CD4-positive, alpha-beta memory T cell (primary cell): ENCODE results near the gene FAIM2. TPM values are rescaled to one million over a fixed set of nuclear protein-coding genes. Genes with fewer than 3 reads are reported as not detected.

ENCODE experiments used
- CTCF ChIA-PET: fragments of 350-600 bp; sonication (Branson Sonifier 250); formaldehyde crosslinking; loops from one replicate; lab custom pipeline; 2021; ENCODE audit warnings: inconsistent platforms; ENCODE audit not compliant: partially characterized antibody; lab: Charles Lee
- POLR2A ChIA-PET: fragments of 350-600 bp; sonication (Branson Sonifier 250); formaldehyde crosslinking; loops from one replicate; lab custom pipeline; 2021; ENCODE audit not compliant: partially characterized antibody; lab: Charles Lee
- DNase-seq, 5 donors: peaks; one replicate each; pipeline versions ENCODE4 v3.0.0 to v3.0.0-alpha.2; 2020 to 2022; ENCODE audit warnings: mixed read lengths in 1 of 5
- H3K27ac ChIP-seq: one replicate; pipeline ENCODE4 v1.7.0; 2013; ENCODE audit warnings: low read depth, low read length
- H3K27me3 ChIP-seq: 2 replicates; pipeline ENCODE4 v1.7.0; 2013; ENCODE audit warnings: mild to moderate bottlenecking, low read length, moderate library complexity; ENCODE audit not compliant: insufficient read depth
- H3K36me3 ChIP-seq: 2 replicates; pipeline ENCODE4 v1.7.0; 2013; ENCODE audit warnings: mild to moderate bottlenecking, low read length, moderate library complexity; ENCODE audit not compliant: insufficient read depth
- H3K4me1 ChIP-seq: 2 replicates; pipeline ENCODE4 v1.7.0; 2013; ENCODE audit warnings: mild to moderate bottlenecking, low read length, moderate library complexity; ENCODE audit not compliant: insufficient read depth
- H3K4me3 ChIP-seq, 2 donors: one replicate each; pipeline ENCODE4 v1.7.0; 2013; ENCODE audit warnings: low read length in 2 of 2, mild to moderate bottlenecking in 1 of 2
- H3K9me3 ChIP-seq, 2 donors: one replicate each; pipeline ENCODE4 v1.7.0; 2013; ENCODE audit warnings: low read length in 2 of 2, control low read depth in 1 of 2; ENCODE audit not compliant: control insufficient read depth in 1 of 2
- H3K27ac Mint-ChIP-seq, 7 donors: one replicate each; pipeline ENCODE4 v1.8.0; 2020 to 2021; ENCODE audit warnings: mixed read lengths in 7 of 7, mild to moderate bottlenecking in 6 of 7, inconsistent platforms in 3 of 7, moderate library complexity in 3 of 7
- H3K27me3 Mint-ChIP-seq, 2 donors: one replicate each; pipeline ENCODE4 v1.8.0; 2020 to 2021; ENCODE audit warnings: mixed read lengths in 2 of 2
- H3K36me3 Mint-ChIP-seq, 2 donors: one replicate each; pipeline ENCODE4 v1.8.0; 2020 to 2021; ENCODE audit warnings: mixed read lengths in 2 of 2, inconsistent platforms in 1 of 2, mild to moderate bottlenecking in 1 of 2
- H3K4me1 Mint-ChIP-seq, 4 donors: one replicate each; pipeline ENCODE4 v1.8.0; 2020 to 2021; ENCODE audit warnings: mixed read lengths in 4 of 4, mild to moderate bottlenecking in 1 of 4
- H3K4me3 Mint-ChIP-seq, 8 donors: one replicate each; pipeline ENCODE4 v1.8.0; 2020 to 2021; ENCODE audit warnings: mixed read lengths in 8 of 8, mild to moderate bottlenecking in 7 of 8, moderate library complexity in 6 of 8, inconsistent platforms in 3 of 8
- H3K9me3 Mint-ChIP-seq, 8 donors: one replicate each; pipeline ENCODE4 v1.8.0; 2020 to 2021; ENCODE audit warnings: mixed read lengths in 8 of 8, mild to moderate bottlenecking in 5 of 8, inconsistent platforms in 3 of 8, moderate library complexity in 1 of 8
- intact Hi-C: fragments of 100-400 bp; cut with micrococcal nuclease; formaldehyde crosslinking; loops from one replicate; pipeline ENCODE4 v1.15.1; 2023
- polyA plus RNA-seq, 2 donors: library from polyadenylated mRNA; unstranded; fragments of 300-500 nt; fragmentation: Illumina TruSeq; gene quantifications; one replicate each; pipeline ENCODE4 v1.2.3, GENCODE V29; 2021
- total RNA-seq, 2 experiments: library from RNA; stranded (reverse); gene quantifications; one replicate each; pipeline ENCODE4 v1.2.3, GENCODE V29; 2021

FAIM2 gene
- total and polyA plus RNA-seq, 4 experiments from 2014 or later = 0.08 to 0.59 (median 0.17) TPM; not detected in 1

DNA sequence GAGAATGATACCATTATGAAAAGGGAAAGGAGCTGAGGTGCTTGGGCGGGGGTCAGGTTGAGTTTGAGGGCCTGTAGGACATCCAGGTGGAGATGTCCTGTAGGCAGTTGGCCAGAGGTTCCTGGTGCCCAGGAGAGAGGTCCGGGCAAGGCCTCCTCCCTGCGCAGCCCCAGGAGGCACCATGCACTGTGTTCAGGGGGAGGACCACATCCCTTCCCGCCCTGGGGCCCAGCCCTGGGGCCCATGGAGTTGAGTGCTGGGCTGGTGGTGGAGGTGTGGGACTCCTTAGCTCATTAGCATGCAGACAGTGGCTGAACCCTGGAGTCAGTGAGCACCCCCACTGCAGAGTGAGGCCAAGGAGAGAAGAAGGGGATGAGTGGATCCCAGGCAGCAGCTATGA, 5.7 kb upstream of the FAIM2 start:
- Mint-ChIP-seq H3K27ac (no peak overlapping the region), H3K4me3 (no peak overlapping the region), H3K27me3 (peaks cover 0 to 9% of the 10 kb centered on the region in 2 donors), H3K9me3 (peaks cover 0 to 2% (median 0%) of the 10 kb centered on the region in 8 donors), H3K36me3 (no peaks in the 10 kb centered on the region), H3K4me1 (peaks cover 0 to 9% (median 3%) of the 10 kb centered on the region in 4 donors)
- ChIA-PET CTCF (no interaction called here), POLR2A (no interaction called here)
- DNase-seq = no peak
- no peaks in the 10 kb centered on the region for H3K27me3 ChIP-seq
- no peaks in the 10 kb centered on the region for H3K36me3 ChIP-seq
- H3K27ac ChIP-seq = no peak overlapping the region
- no peaks in the 10 kb centered on the region for H3K9me3 ChIP-seq
- intact Hi-C loops = no loop called here
- H3K4me3 ChIP-seq = no peak overlapping the region
- H3K4me1 ChIP-seq = no peaks in the 10 kb centered on the region

DNA sequence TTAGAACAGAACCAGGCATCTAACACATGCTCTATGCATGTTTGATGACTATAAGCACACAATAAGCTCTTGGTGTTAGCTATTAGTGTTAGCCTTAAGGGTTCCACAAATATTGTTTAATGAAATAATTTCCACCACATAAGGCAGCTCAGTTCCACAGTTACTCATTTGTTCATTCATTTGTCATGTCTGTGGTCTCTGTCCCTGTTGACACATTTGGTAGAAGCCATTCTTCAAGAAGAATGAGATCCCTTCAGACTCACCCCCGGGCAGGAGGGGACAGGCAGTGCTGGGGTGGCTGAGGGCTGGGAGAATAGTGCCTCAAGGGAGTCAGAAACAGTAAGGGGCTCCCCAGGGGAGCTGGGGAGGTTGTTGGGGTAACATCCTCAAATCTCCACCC, 3.7 kb upstream of the FAIM2 start:
- Histone ChIP-seq H3K36me3 (no peaks in the 10 kb centered on the region), H3K27me3 (no peaks in the 10 kb centered on the region), H3K4me1 (no peaks in the 10 kb centered on the region), H3K4me3 (no peak overlapping the region), H3K9me3 (no peaks in the 10 kb centered on the region), H3K27ac (no peak overlapping the region)
- CTCF ChIA-PET = interaction anchor here (2.0 kb wide), 1 partner anchor 38 kb away, joined by 7 read pairs; no protein-coding TSS in a partner anchor
- peaks cover 4 to 21% (median 7%) of the 10 kb centered on the region in 4 donors for H3K4me1 Mint-ChIP-seq
- H3K27ac Mint-ChIP-seq = no peak overlapping the region
- H3K9me3 Mint-ChIP-seq = peaks cover 0 to 2% (median 0%) of the 10 kb centered on the region in 8 donors
- no peak overlapping the region for H3K4me3 Mint-ChIP-seq
- DNase-seq = no peak
- H3K27me3 Mint-ChIP-seq = peaks cover 0 to 7% of the 10 kb centered on the region in 2 donors
- H3K36me3 Mint-ChIP-seq = no peaks in the 10 kb centered on the region
- intact Hi-C loops = no loop called here
- POLR2A ChIA-PET = no interaction called here

DNA sequence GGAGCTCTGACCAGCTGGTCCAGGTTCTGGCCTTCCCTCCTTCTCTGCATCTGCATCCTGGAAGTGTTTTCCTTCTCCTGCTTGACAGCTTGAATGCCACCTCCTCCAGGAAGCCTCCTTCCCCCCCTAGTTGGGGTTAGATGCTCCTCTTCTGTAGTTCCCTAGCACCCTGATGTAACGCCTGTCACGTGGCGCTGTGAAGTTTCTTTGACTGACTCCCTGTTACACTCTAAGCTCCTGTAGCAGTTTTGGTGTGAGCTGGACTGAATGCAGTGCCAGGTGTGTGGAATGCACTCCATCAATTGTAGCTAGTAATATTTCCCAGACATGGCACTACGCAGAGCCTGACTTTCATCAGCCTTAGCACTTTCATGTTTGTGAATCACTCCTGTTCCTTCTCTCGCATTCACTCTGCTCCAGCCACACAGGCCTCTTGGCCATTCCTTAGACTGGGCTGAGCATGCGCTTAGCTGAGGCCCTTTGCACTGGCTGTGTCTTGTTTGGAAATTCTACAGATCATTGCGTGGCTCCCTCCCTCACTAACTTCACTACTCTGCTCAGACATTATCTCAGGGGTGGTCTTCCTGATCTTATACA, 2.1 kb upstream of the FAIM2 start:
- H3K36me3 ChIP-seq = no peaks in the 10 kb centered on the region
- H3K27me3 ChIP-seq = no peaks in the 10 kb centered on the region
- Mint-ChIP-seq H3K4me1 (peaks cover 4 to 25% (median 7%) of the 10 kb centered on the region in 4 donors), H3K9me3 (peaks cover 0 to 2% (median 0%) of the 10 kb centered on the region in 8 donors), H3K27ac (peak overlapping the region in 2 of 7 donors; percentile 34 to 58), H3K27me3 (peaks cover 0 to 4% of the 10 kb centered on the region in 2 donors), H3K4me3 (peak overlapping the region in 5 of 8 donors; percentile 30 to 70 (median 46)), H3K36me3 (no peaks in the 10 kb centered on the region)
- no peaks in the 10 kb centered on the region for H3K9me3 ChIP-seq
- intact Hi-C loops = no loop called here
- ChIA-PET POLR2A (interaction anchor here (0.6 kb wide), 1 partner anchor 160 kb away, joined by 3 read pairs; no protein-coding TSS in a partner anchor), CTCF (interaction anchor here (1.0 to 1.4 kb wide), 2 partner anchors 8 to 10 kb away, joined by 3 to 4 read pairs; no protein-coding TSS in a partner anchor)
- no peaks in the 10 kb centered on the region for H3K4me1 ChIP-seq
- DNase-seq = no peak
- H3K27ac ChIP-seq = no peak overlapping the region
- no peak overlapping the region for H3K4me3 ChIP-seq

DNA sequence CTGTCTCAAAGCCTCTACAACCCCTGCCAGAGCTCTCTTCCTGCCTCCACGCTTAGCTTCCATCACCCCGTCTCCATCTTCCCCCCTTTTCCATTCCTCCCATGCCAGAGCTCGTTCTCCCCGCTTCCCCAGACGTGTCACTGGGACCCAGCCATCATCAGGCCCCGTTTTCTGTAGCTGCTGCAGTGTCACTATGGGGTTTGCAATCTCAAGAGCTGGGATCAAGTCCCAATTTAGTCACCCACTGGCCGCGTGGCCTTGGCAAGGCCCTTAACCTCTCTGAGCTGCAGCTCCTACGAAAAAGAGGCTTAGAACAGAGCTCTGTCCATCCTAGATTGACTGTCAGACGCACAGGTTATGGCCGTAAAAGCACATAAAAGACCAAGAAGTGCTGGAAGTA, 901 bp upstream of the FAIM2 start:
- POLR2A ChIA-PET = interaction anchor here (0.5 kb wide), 1 partner anchor 695 kb away, joined by 3 read pairs; no protein-coding TSS in a partner anchor
- no peak for DNase-seq
- Mint-ChIP-seq H3K36me3 (no peaks in the 10 kb centered on the region), H3K4me3 (peak overlapping the region in 7 of 8 donors; percentile 74 to 87 (median 82)), H3K4me1 (peaks cover 4 to 25% (median 7%) of the 10 kb centered on the region in 4 donors), H3K27ac (peak overlapping the region in 1 of 7 donors; percentile 48), H3K27me3 (peaks cover 0 to 4% of the 10 kb centered on the region in 2 donors), H3K9me3 (peaks cover 0 to 2% (median 0%) of the 10 kb centered on the region in 8 donors)
- no peak overlapping the region for H3K27ac ChIP-seq
- CTCF ChIA-PET = interaction anchor here (1.1 kb wide), 1 partner anchor 41 kb away, joined by 4 read pairs; no protein-coding TSS in a partner anchor
- no peaks in the 10 kb centered on the region for H3K27me3 ChIP-seq
- H3K9me3 ChIP-seq = no peaks in the 10 kb centered on the region
- intact Hi-C loops = no loop called here
- no peaks in the 10 kb centered on the region for H3K36me3 ChIP-seq
- H3K4me1 ChIP-seq = no peaks in the 10 kb centered on the region
- no peak overlapping the region for H3K4me3 ChIP-seq

DNA sequence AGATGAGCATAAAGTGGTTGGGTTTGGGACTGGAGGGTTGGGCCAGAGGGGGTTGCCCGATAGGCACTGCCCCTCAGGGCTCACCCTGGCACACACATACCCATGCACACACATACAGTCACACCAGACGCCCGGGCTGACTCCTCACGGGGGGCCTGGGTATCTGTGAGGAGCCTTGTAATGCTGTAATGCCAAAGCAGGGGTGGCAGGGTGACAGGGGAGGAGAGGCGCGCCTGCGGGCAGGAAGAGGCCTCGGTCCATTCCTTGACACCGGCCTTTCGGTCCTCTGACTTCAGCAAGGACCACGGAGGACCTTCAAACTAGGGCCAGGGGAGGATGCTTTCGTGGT, 375 bp downstream of the FAIM2 start:
- no peaks in the 10 kb centered on the region for H3K36me3 Mint-ChIP-seq
- intact Hi-C loops = no loop called here
- POLR2A ChIA-PET = no interaction called here

DNA sequence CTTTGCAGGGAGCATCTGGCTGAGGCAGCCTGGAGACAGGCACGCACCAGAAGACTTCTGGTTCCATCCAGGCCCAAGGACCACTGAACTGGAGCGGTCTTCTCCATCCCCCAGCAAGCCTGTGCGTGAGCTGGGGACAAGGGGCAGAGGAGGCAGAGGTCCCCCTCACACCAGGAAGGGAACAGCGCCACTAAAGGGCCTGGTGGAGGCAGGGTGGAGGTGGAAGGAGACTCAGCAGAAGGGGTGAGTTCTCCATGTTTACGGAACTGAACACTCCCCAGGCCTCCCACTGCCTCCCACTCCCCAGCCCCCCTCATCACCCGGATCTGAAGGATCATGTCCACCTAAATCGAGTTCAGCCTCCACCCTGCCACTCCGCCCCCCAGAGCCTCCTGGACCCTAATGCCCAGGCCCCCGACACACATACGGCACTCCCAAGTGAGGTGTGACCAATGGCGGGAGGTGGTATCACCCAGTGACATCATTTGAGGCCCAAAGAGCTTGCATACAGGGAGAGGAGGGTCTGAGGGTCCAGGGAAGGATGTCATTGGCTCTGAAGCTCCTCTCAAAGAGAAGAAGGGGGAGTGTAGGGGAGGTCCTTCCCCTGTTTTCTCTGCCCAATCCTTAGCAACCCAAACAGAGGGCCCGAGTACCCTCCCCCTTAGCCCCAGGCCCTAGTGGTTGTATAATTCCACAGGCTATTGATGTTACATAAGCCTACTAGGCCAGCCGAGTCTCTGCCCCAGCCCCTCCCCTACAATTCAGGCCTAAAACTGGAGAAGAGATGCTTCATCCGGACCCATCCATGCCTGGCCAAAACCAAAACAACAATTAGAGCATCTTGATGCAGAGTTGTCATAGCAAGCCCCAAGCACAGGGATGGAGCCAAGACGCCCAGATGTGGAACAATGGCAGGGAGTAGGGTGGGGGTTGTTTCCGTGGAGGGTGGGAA, 1.0 kb downstream of the FAIM2 start:
- Histone ChIP-seq H3K4me1 (no peaks in the 10 kb centered on the region), H3K27me3 (no peaks in the 10 kb centered on the region), H3K9me3 (no peaks in the 10 kb centered on the region), H3K4me3 (no peak overlapping the region), H3K36me3 (no peaks in the 10 kb centered on the region), H3K27ac (no peak overlapping the region)
- H3K9me3 Mint-ChIP-seq = peaks cover 0 to 2% (median 0%) of the 10 kb centered on the region in 8 donors
- peak overlapping the region in 3 of 7 donors; percentile 15 to 79 (median 18) for H3K27ac Mint-ChIP-seq
- intact Hi-C loops = no loop called here
- H3K27me3 Mint-ChIP-seq = peaks cover 0 to 3% of the 10 kb centered on the region in 2 donors
- ChIA-PET CTCF (no interaction called here), POLR2A (no interaction called here)
- peak overlapping the region in 4 of 8 donors; percentile 61 to 81 (median 73) for H3K4me3 Mint-ChIP-seq
- H3K36me3 Mint-ChIP-seq = no peaks in the 10 kb centered on the region
- H3K4me1 Mint-ChIP-seq = peaks cover 4 to 25% (median 7%) of the 10 kb centered on the region in 4 donors
- no peak for DNase-seq

More for the DNA sequence above, 375 bp downstream of the FAIM2 start:
- CTCF ChIA-PET = no interaction called here
- H3K4me3 Mint-ChIP-seq = peak overlapping the region; percentile 61 to 85 (median 72)
- Histone ChIP-seq H3K27ac (no peak overlapping the region), H3K27me3 (no peaks in the 10 kb centered on the region), H3K36me3 (no peaks in the 10 kb centered on the region), H3K9me3 (no peaks in the 10 kb centered on the region), H3K4me3 (peak overlapping the region in 1 of 2 donors; percentile 24), H3K4me1 (no peaks in the 10 kb centered on the region)
- peaks cover 0 to under 1% of the 10 kb centered on the region in 2 donors for H3K27me3 Mint-ChIP-seq
- DNase-seq = no peak
- H3K9me3 Mint-ChIP-seq = peaks cover 0 to 2% (median 0%) of the 10 kb centered on the region in 8 donors
- peaks cover 4 to 25% (median 7%) of the 10 kb centered on the region in 4 donors for H3K4me1 Mint-ChIP-seq
- peak overlapping the region in 1 of 7 donors; percentile 79 for H3K27ac Mint-ChIP-seq
